Cardiac fibroblast (primary cell): ENCODE results near the gene NUF2.

Source experiments
- DNase-seq, 2 donors: peaks; one replicate each; pipeline versions ENCODE4 v3.0.0 to v3.0.0-alpha.2; 2010; ENCODE audit warnings: low read depth in 2 of 2
- H3K4me3 ChIP-seq, 2 donors: replicated peaks in 1 of 2; 1 replicate in 1 of 2; 2 replicates in 1 of 2; pipeline ENCODE4 v1.5.1; 2011; ENCODE audit warnings: low read depth in 2 of 2, low read length in 2 of 2, mild to moderate bottlenecking in 2 of 2, moderate library complexity in 1 of 2
- CTCF ChIP-seq: IDR thresholded peaks from one replicate; pipeline ENCODE4 v1.5.1; 2011; ENCODE audit warnings: low read depth, mild to moderate bottlenecking, low read length, inconsistent platforms

The NUF2 gene

GRCh38 chr1:163361123-163361934, 39.6 kb downstream of the NUF2 start:
- DNase-seq: peak; percentile 18 to 36
- TF ChIP-seq CTCF: peak; percentile 45
- no peak overlapping the region for H3K4me3 ChIP-seq

- DNase-seq: no peak
- TF ChIP-seq CTCF: no peak
- H3K4me3 ChIP-seq: no peak overlapping the region
Measured at GRCh38 chr1:163365186-163365585, 43.4 kb downstream of the NUF2 start.

- DNase-seq: no peak
- no peak for TF ChIP-seq CTCF
- H3K4me3 ChIP-seq: no peak overlapping the region
Measured at GRCh38 chr1:163366555-163366954, 44.8 kb downstream of the NUF2 start.

GRCh38 chr1:163367721-163368120, 46.0 kb downstream of the NUF2 start:
- no peak for TF ChIP-seq CTCF
- no peak for DNase-seq

GRCh38 chr1:163372576-163372975, 50.8 kb downstream of the NUF2 start:
- no peak overlapping the region for H3K4me3 ChIP-seq
- no peak for TF ChIP-seq CTCF
- DNase-seq: no peak

More at GRCh38 chr1:163367721-163368120, 46.0 kb downstream of the NUF2 start:
- H3K4me3 ChIP-seq: no peak overlapping the region

GRCh38 chr1:163378554-163378953, 56.8 kb downstream of the NUF2 start:
- DNase-seq: no peak
- no peak overlapping the region for H3K4me3 ChIP-seq
- no peak for TF ChIP-seq CTCF

GRCh38 chr1:163379801-163380200, 58.0 kb downstream of the NUF2 start:
- DNase-seq: no peak
- no peak overlapping the region for H3K4me3 ChIP-seq
- TF ChIP-seq CTCF: no peak
